Measurements from ENCODE around the gene CKMT1A.
"Not testable (repeated sequence)": the region's sequence is repeated elsewhere in the genome, so short reads cannot be mapped to it uniquely, and the experiment has no call there.

- TF ChIP-seq CTCF (IDR thresholded peaks at IDR 0.05); USF2 (CRISPR knock-in tag; IDR thresholded peaks at IDR 0.05); ATF2 (CRISPR knock-in tag; IDR thresholded peaks at IDR 0.05; ENCODE audit: borderline replicate concordance, low read depth); SMAD3 (CRISPR knock-in tag; IDR thresholded peaks at IDR 0.05; ENCODE audit: borderline replicate concordance); ZNF512 (CRISPR knock-in tag; IDR thresholded peaks at IDR 0.05; ENCODE audit: borderline replicate concordance); NR2C2 (CRISPR knock-in tag; IDR thresholded peaks at IDR 0.05); MAX (CRISPR knock-in tag; IDR thresholded peaks at IDR 0.05); JUN (CRISPR knock-in tag; IDR thresholded peaks at IDR 0.05); ZNF423 (CRISPR knock-in tag; IDR thresholded peaks at IDR 0.05); SP1 (CRISPR knock-in tag; conservative IDR thresholded peaks at IDR 0.05); NFATC4 (CRISPR knock-in tag; IDR thresholded peaks at IDR 0.05); GABPB1 (CRISPR knock-in tag; IDR thresholded peaks at IDR 0.05); MYBL2 (CRISPR knock-in tag; IDR thresholded peaks at IDR 0.05); HMGXB4 (CRISPR knock-in tag; IDR thresholded peaks at IDR 0.05): not testable (repeated sequence)
These were observed at the start of gene CKMT1A for GRCh38 chr15:43693148-43694022.

Data from WTC11 (cell line).